Measurements from ENCODE around the gene B4GAT1. TPM values are rescaled to one million over a fixed set of nuclear protein-coding genes. Genes with fewer than 3 reads are reported as not detected.
A peak's percentile ranks its signal among the peaks of the same experiment; 100 is the strongest.
"Not testable (repeated sequence)": the region's sequence is repeated elsewhere in the genome, so short reads cannot be mapped to it uniquely, and the experiment has no call there.

The B4GAT1 gene
- total RNA-seq, 1 donor from 2014 or later, result 25.2 TPM

GRCh38 chr11:66311965-66312548 is 35.4 kb downstream of the B4GAT1 start:
- TF ChIP-seq EZH2 (IDR thresholded peaks at IDR 0.05; ENCODE audit: insufficient read depth, low read length) (no peak), CTCF (IDR thresholded peaks at IDR 0.05; ENCODE audit: insufficient read depth, low read depth, low read length) (no peak)

GRCh38 chr11:66311470-66311964 is 35.9 kb downstream of the B4GAT1 start:
- H3K4me2 ChIP-seq (ENCODE audit: low read length), result peak overlapping the region; percentile 92

More at GRCh38 chr11:66311965-66312548, 35.4 kb downstream of the B4GAT1 start:
- Histone ChIP-seq H3K79me2 (ENCODE audit: insufficient read depth, low read length) (peaks cover 32% of the 10 kb centered on the region), H3K9ac (ENCODE audit: low read length) (peak overlapping the region; percentile 76), H3K27ac (ENCODE audit: low read depth, low read length) (peak overlapping the region; percentile 69), H3K36me3 (ENCODE audit: insufficient read depth, low read length) (no peaks in the 10 kb centered on the region), H3K4me3 (ENCODE audit: insufficient read depth, low read depth, low read length) (peak overlapping the region; percentile 65), H3K9me3 (ENCODE audit: insufficient read depth, low read depth, low read length) (no peaks in the 10 kb centered on the region), H3K4me1 (ENCODE audit: insufficient read depth, low read length) (peaks cover 35% of the 10 kb centered on the region), H2AFZ (ENCODE audit: low read depth, low read length) (peak overlapping the region; percentile 93), H4K20me1 (ENCODE audit: insufficient read depth, low read length) (peaks cover 15% of the 10 kb centered on the region), H3K27me3 (ENCODE audit: insufficient read depth, low read length) (no peaks in the 10 kb centered on the region), H3K4me2 (ENCODE audit: low read length) (peak overlapping the region; percentile 92)
- Mint-ChIP-seq H3K4me3 (ENCODE audit: unreplicated experiment) (peak overlapping the region; percentile 91), H3K9me3 (ENCODE audit: unreplicated experiment) (no peaks in the 10 kb centered on the region), H3K27ac (ENCODE audit: unreplicated experiment) (peak overlapping the region; percentile 95), H3K4me1 (ENCODE audit: low read depth, unreplicated experiment) (peaks cover 16% of the 10 kb centered on the region), H3K27me3 (ENCODE audit: low read depth, unreplicated experiment) (peaks cover 13% of the 10 kb centered on the region), H3K36me3 (ENCODE audit: low read depth, unreplicated experiment) (no peaks in the 10 kb centered on the region)
- DNase-seq (ENCODE audit: low read depth), result peak; percentile 86
- FAIRE-seq, result no peak

GRCh38 chr11:66310803-66311440 is 36.5 kb downstream of the B4GAT1 start:
- not testable (repeated sequence) for DNase-seq (ENCODE audit: low read depth); H3K27ac ChIP-seq (ENCODE audit: low read depth, low read length); FAIRE-seq; H3K9me3 ChIP-seq (ENCODE audit: insufficient read depth, low read depth, low read length); H3K36me3 ChIP-seq (ENCODE audit: insufficient read depth, low read length); H2AFZ ChIP-seq (ENCODE audit: low read depth, low read length); H3K9ac ChIP-seq (ENCODE audit: low read length); H3K36me3 Mint-ChIP-seq (ENCODE audit: low read depth, unreplicated experiment); H3K4me3 ChIP-seq (ENCODE audit: insufficient read depth, low read depth, low read length); H3K9me3 Mint-ChIP-seq (ENCODE audit: unreplicated experiment); H3K27me3 ChIP-seq (ENCODE audit: insufficient read depth, low read length); H3K4me2 ChIP-seq (ENCODE audit: low read length)
- Mint-ChIP-seq H3K4me1 (ENCODE audit: low read depth, unreplicated experiment) (peaks cover 16% of the 10 kb centered on the region), H3K27me3 (ENCODE audit: low read depth, unreplicated experiment) (peaks cover 18% of the 10 kb centered on the region), H3K4me3 (ENCODE audit: unreplicated experiment) (peak overlapping the region; percentile 60), H3K27ac (ENCODE audit: unreplicated experiment) (peak overlapping the region; percentile 18)
- H4K20me1 ChIP-seq (ENCODE audit: insufficient read depth, low read length), result peaks cover 13% of the 10 kb centered on the region
- H3K4me1 ChIP-seq (ENCODE audit: insufficient read depth, low read length), result peaks cover 27% of the 10 kb centered on the region
- peaks cover 23% of the 10 kb centered on the region for H3K79me2 ChIP-seq (ENCODE audit: insufficient read depth, low read length)

More at GRCh38 chr11:66311470-66311964, 35.9 kb downstream of the B4GAT1 start:
- Histone ChIP-seq H3K9me3 (ENCODE audit: insufficient read depth, low read depth, low read length) (no peaks in the 10 kb centered on the region), H3K36me3 (ENCODE audit: insufficient read depth, low read length) (no peaks in the 10 kb centered on the region), H3K79me2 (ENCODE audit: insufficient read depth, low read length) (peaks cover 29% of the 10 kb centered on the region), H3K4me1 (ENCODE audit: insufficient read depth, low read length) (peaks cover 31% of the 10 kb centered on the region), H3K27me3 (ENCODE audit: insufficient read depth, low read length) (no peaks in the 10 kb centered on the region), H3K9ac (ENCODE audit: low read length) (peak overlapping the region; percentile 76), H2AFZ (ENCODE audit: low read depth, low read length) (peak overlapping the region; percentile 93), H3K4me3 (ENCODE audit: insufficient read depth, low read depth, low read length) (peak overlapping the region; percentile 65), H3K27ac (ENCODE audit: low read depth, low read length) (no peak overlapping the region), H4K20me1 (ENCODE audit: insufficient read depth, low read length) (peaks cover 15% of the 10 kb centered on the region)
- peak overlapping the region; percentile 95 for H3K27ac Mint-ChIP-seq (ENCODE audit: unreplicated experiment)
- DNase-seq (ENCODE audit: low read depth), result no peak
- TF ChIP-seq CTCF (IDR thresholded peaks at IDR 0.05; ENCODE audit: insufficient read depth, low read depth, low read length), result peak; percentile 87
- no peak for TF ChIP-seq EZH2 (IDR thresholded peaks at IDR 0.05; ENCODE audit: insufficient read depth, low read length)
- FAIRE-seq, result no peak
- peak overlapping the region; percentile 91 for H3K4me3 Mint-ChIP-seq (ENCODE audit: unreplicated experiment)
- H3K27me3 Mint-ChIP-seq (ENCODE audit: low read depth, unreplicated experiment), result peaks cover 14% of the 10 kb centered on the region
- no peaks in the 10 kb centered on the region for H3K9me3 Mint-ChIP-seq (ENCODE audit: unreplicated experiment)
- peaks cover 16% of the 10 kb centered on the region for H3K4me1 Mint-ChIP-seq (ENCODE audit: low read depth, unreplicated experiment)
- H3K36me3 Mint-ChIP-seq (ENCODE audit: low read depth, unreplicated experiment), result no peaks in the 10 kb centered on the region

Data from astrocyte (in vitro differentiated cells and primary cell).